OCI-LY1 (cell line): Measurements from ENCODE around the gene KRT6B.

Source experiments
- H2AFZ ChIP-seq: fragments of 200-600 bp; sonication (generic), shearing (Covaris generic); 2 replicates; pipeline ENCODE4 v1.6.0; 2014; ENCODE audit warnings: antibody characterized with exemption, mild to moderate bottlenecking, low read length
- H3F3A ChIP-seq: fragments of 200-600 bp; sonication (generic), shearing (Covaris generic); 2 replicates; pipeline ENCODE4 v1.6.0; 2014; ENCODE audit warnings: mild to moderate bottlenecking, antibody characterized with exemption, low read length, moderate library complexity; ENCODE audit not compliant: insufficient read depth
- H3K27ac ChIP-seq: fragments of 200-600 bp; sonication (generic); 2 replicates; pipeline ENCODE4 v1.5.1; 2014; ENCODE audit warnings: low read length, mixed run types, mild to moderate bottlenecking, low read depth; ENCODE audit not compliant: poor library complexity, severe bottlenecking
- H3K27me3 ChIP-seq: fragments of 200-600 bp; sonication (generic); 2 replicates; pipeline ENCODE4 v1.6.0; 2014; ENCODE audit warnings: antibody characterized with exemption, mild to moderate bottlenecking, low read length, moderate library complexity; ENCODE audit not compliant: insufficient read depth
- H3K36me3 ChIP-seq: fragments of 200-600 bp; sonication (generic); 2 replicates; pipeline ENCODE4 v1.6.1; 2014; ENCODE audit warnings: mild to moderate bottlenecking, antibody characterized with exemption, low read length, moderate library complexity, mixed read lengths; ENCODE audit not compliant: insufficient read depth
- H3K4me1 ChIP-seq: fragments of 200-600 bp; sonication (generic); 2 replicates; pipeline ENCODE4 v1.5.1; 2014; ENCODE audit warnings: mild to moderate bottlenecking, low read length, moderate library complexity; ENCODE audit not compliant: insufficient read depth, severe bottlenecking
- H3K4me2 ChIP-seq: fragments of 200-600 bp; sonication (generic), shearing (Covaris generic); 2 replicates; pipeline ENCODE4 v1.6.1; 2014; ENCODE audit warnings: low read length
- H3K4me3 ChIP-seq: fragments of 200-600 bp; sonication (generic); 2 replicates; pipeline ENCODE4 v1.5.1; 2014; ENCODE audit warnings: low read length, low read depth, mild to moderate bottlenecking, mixed read lengths; ENCODE audit not compliant: poor library complexity, severe bottlenecking
- H3K79me2 ChIP-seq: fragments of 200-600 bp; shearing (Covaris generic); 2 replicates; pipeline ENCODE4 v1.6.1; 2016; ENCODE audit warnings: mixed run types, low read length, mixed read lengths; ENCODE audit not compliant: insufficient read depth
- H3K9ac ChIP-seq: fragments of 200-600 bp; sonication (generic), shearing (Covaris generic); 2 replicates; pipeline ENCODE4 v1.6.1; 2014; ENCODE audit warnings: mild to moderate bottlenecking, low read length, mixed read lengths
- H3K9me2 ChIP-seq: fragments of 200-600 bp; sonication (generic), shearing (Covaris generic); 2 replicates; pipeline ENCODE4 v1.6.1; 2014; ENCODE audit warnings: low read depth, mild to moderate bottlenecking, low read length, mixed read lengths
- H3K9me3 ChIP-seq: fragments of 200-600 bp; shearing (Covaris generic); 2 replicates; pipeline ENCODE4 v1.6.1; 2014; ENCODE audit warnings: low read length, mixed read lengths
- H4K20me1 ChIP-seq: fragments of 200-600 bp; sonication (generic), shearing (Covaris generic); 2 replicates; pipeline ENCODE4 v1.6.0; 2016; ENCODE audit warnings: mild to moderate bottlenecking, low read length; ENCODE audit not compliant: insufficient read depth
- CTCF ChIP-seq: fragments of 200-600 bp; sonication (generic), shearing (Covaris generic); IDR thresholded peaks from 2 replicates; pipeline ENCODE4 v1.5.1; 2017; ENCODE audit warnings: mild to moderate bottlenecking, antibody characterized with exemption, low read length, moderate library complexity, mixed read lengths
- EZH2 ChIP-seq: fragments of 200-600 bp; sonication (generic), shearing (Covaris generic); IDR thresholded peaks from 2 replicates; pipeline ENCODE4 v1.8.0; 2017; ENCODE audit warnings: borderline replicate concordance, mixed run types, mild to moderate bottlenecking, antibody characterized with exemption, low read length, moderate library complexity, mixed read lengths

The KRT6B gene

GRCh38 chr12:52486166-52487105 lies 34.5 kb upstream of the KRT6B start:
- TF ChIP-seq EZH2 (no peak), CTCF (no peak)
- H3K36me3 ChIP-seq, result no peaks in the 10 kb centered on the region
- H4K20me1 ChIP-seq, result no peaks in the 10 kb centered on the region
- H3K9me2 ChIP-seq, result no peaks in the 10 kb centered on the region
- H3K27ac ChIP-seq, result no peak overlapping the region
- H3K27me3 ChIP-seq, result no peaks in the 10 kb centered on the region
- no peaks in the 10 kb centered on the region for H3K79me2 ChIP-seq
- no peaks in the 10 kb centered on the region for H3K4me1 ChIP-seq
- no peak overlapping the region for H3K9ac ChIP-seq
- H3K4me3 ChIP-seq, result no peak overlapping the region
- H3F3A ChIP-seq, result no peaks in the 10 kb centered on the region
- H3K4me2 ChIP-seq, result no peak overlapping the region
- no peaks in the 10 kb centered on the region for H3K9me3 ChIP-seq
- H2AFZ ChIP-seq, result no peak overlapping the region

- H3K9me2 ChIP-seq, result no peaks in the 10 kb centered on the region
- H4K20me1 ChIP-seq, result no peaks in the 10 kb centered on the region
- no peaks in the 10 kb centered on the region for H3K9me3 ChIP-seq
- no peaks in the 10 kb centered on the region for H3K79me2 ChIP-seq
- no peaks in the 10 kb centered on the region for H3K4me1 ChIP-seq
- H3K36me3 ChIP-seq, result no peaks in the 10 kb centered on the region
- H3F3A ChIP-seq, result no peaks in the 10 kb centered on the region
- H2AFZ ChIP-seq, result no peak overlapping the region
- no peak overlapping the region for H3K27ac ChIP-seq
- H3K9ac ChIP-seq, result no peak overlapping the region
- H3K4me3 ChIP-seq, result no peak overlapping the region
- TF ChIP-seq CTCF, result no peak
- no peak for TF ChIP-seq EZH2
- H3K27me3 ChIP-seq, result no peaks in the 10 kb centered on the region
- no peak overlapping the region for H3K4me2 ChIP-seq
Observed at GRCh38 chr12:52480073-52480472, 28.1 kb upstream of the KRT6B start.

- Histone ChIP-seq H3F3A (no peaks in the 10 kb centered on the region), H3K27me3 (no peaks in the 10 kb centered on the region), H4K20me1 (no peaks in the 10 kb centered on the region), H3K4me1 (no peaks in the 10 kb centered on the region), H3K79me2 (no peaks in the 10 kb centered on the region), H3K27ac (no peak overlapping the region), H3K9me2 (no peaks in the 10 kb centered on the region), H3K4me2 (no peak overlapping the region), H3K9ac (no peak overlapping the region), H3K9me3 (no peaks in the 10 kb centered on the region), H3K36me3 (no peaks in the 10 kb centered on the region), H2AFZ (no peak overlapping the region), H3K4me3 (no peak overlapping the region)
- TF ChIP-seq CTCF (no peak), EZH2 (no peak)
Observed at GRCh38 chr12:52477651-52478050, 25.7 kb upstream of the KRT6B start.
